Ascending aorta (tissue), 2 donors: ENCODE measurements around the gene NABP1. TPM values are rescaled to one million over a fixed set of nuclear protein-coding genes. Genes with fewer than 3 reads are reported as not detected.

Experiments
- DNase-seq, 2 donors: peaks; one replicate each; pipeline ENCODE4 v3.0.0-alpha.2; 2019; ENCODE audit warnings: low spot score in 2 of 2
- H3K27ac ChIP-seq, 2 donors: fragments of 200-600 bp; sonication (generic); one replicate each; pipeline ENCODE4 v1.5.1; 2016 to 2017; ENCODE audit warnings: mild to moderate bottlenecking in 1 of 2
- H3K27me3 ChIP-seq: fragments of 200-600 bp; sonication (generic); one replicate; pipeline ENCODE4 v1.5.1; 2017
- H3K36me3 ChIP-seq, 2 donors: fragments of 200-600 bp; sonication (generic); one replicate each; pipeline ENCODE4 v1.5.1; 2016
- H3K4me1 ChIP-seq, 2 donors: fragments of 200-600 bp; sonication (generic); one replicate each; pipeline ENCODE4 v1.5.1; 2016 to 2017; ENCODE audit warnings: mild to moderate bottlenecking in 1 of 2
- H3K4me3 ChIP-seq, 2 donors: fragments of 200-600 bp; sonication (generic); one replicate each; pipeline ENCODE4 v1.5.1; 2016 to 2017; ENCODE audit warnings: mild to moderate bottlenecking in 1 of 2
- H3K9me3 ChIP-seq, 2 donors: fragments of 200-600 bp; sonication (generic); one replicate each; pipeline ENCODE4 v1.5.1; 2016
- CTCF ChIP-seq, 3 experiments: fragments of 200-600 bp in 2 of 3; fragments of 450-650 bp in 1 of 3; sonication (generic) in 2 of 3; IDR thresholded peaks; one replicate each; pipeline ENCODE4 v1.5.1; 2016 to 2019; ENCODE audit warnings: antibody characterized with exemption in 3 of 3, mild to moderate bottlenecking in 1 of 3, moderate library complexity in 1 of 3
- intact Hi-C: fragments of 100-400 bp; cut with DNase I; formaldehyde crosslinking; loops from one replicate; pipeline ENCODE4 v1.15.1; 2023
- total RNA-seq: library from RNA; depleted of rRNA; stranded (reverse); fragments of >200 nt; gene quantifications from one replicate; pipeline ENCODE4 v1.1.0, GENCODE V29; 2016

Gene NABP1
- total RNA-seq, 1 donor from 2014 or later, result 38.5 TPM

DNA sequence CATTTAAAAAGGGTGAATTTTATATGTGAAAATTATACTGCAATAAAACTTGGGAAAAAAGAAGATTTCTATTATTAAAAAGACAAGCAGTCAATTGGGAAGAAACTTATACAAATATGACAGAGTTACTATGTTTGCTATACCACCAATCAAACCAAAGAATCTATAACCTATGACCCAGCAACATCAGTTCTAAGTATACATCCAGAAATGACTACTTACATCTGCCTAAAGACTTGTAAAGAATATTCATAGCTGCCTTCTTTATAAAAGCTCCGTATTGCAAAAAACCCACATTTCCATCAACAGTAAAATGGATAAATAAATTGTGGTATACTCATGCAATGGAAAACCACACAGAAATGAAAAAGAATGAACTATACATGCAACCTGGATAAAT lies 32.9 kb upstream of the NABP1 start:
- intact Hi-C loops, result no loop called here
- H3K9me3 ChIP-seq, result no peaks in the 10 kb centered on the region
- no peak for DNase-seq

DNA sequence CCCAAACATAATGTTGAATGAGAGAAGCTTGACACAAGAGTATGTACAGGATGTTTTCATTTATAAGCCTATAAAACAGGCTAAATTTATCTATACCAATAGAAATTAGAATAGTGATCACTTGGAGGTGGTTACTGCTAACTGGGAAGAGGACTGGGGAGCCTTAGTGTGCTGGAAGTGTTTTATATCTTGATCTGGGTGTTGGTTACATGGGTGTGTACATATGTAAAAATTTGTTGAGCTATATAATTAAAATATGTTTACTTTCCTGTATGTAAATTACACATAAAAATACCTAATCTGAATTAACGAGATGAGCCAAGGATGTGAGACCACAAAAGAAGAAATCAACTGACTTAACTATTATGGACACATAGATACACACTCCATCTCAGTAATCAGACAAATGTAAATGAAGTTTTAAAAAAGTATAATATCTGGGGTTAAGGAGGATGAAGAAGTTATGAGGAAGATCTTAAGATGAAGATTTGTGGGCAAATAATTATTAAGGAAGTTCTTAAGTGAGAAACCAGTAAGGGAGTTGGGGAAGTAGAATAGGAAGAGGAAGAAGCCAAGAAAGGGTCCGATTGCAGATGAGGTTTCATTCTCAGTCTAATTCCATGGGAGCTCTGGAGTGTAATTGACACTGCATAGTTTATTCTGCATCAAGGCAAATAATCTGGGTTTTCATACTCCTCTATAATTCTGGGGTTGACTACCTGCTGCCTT lies 32.3 kb upstream of the NABP1 start:
- Histone ChIP-seq H3K27ac (no peak overlapping the region), H3K4me1 (no peaks in the 10 kb centered on the region), H3K4me3 (no peak overlapping the region), H3K27me3 (no peaks in the 10 kb centered on the region), H3K9me3 (no peaks in the 10 kb centered on the region), H3K36me3 (no peaks in the 10 kb centered on the region)
- no peak for TF ChIP-seq CTCF (IDR thresholded peaks at IDR 0.05)
- intact Hi-C loops, result no loop called here
- no peak for DNase-seq

More for the DNA sequence above, 32.9 kb upstream of the NABP1 start:
- Histone ChIP-seq H3K4me3 (no peak overlapping the region), H3K27me3 (no peaks in the 10 kb centered on the region), H3K27ac (no peak overlapping the region), H3K4me1 (no peaks in the 10 kb centered on the region), H3K36me3 (no peaks in the 10 kb centered on the region)
- TF ChIP-seq CTCF (IDR thresholded peaks at IDR 0.05), result no peak

DNA sequence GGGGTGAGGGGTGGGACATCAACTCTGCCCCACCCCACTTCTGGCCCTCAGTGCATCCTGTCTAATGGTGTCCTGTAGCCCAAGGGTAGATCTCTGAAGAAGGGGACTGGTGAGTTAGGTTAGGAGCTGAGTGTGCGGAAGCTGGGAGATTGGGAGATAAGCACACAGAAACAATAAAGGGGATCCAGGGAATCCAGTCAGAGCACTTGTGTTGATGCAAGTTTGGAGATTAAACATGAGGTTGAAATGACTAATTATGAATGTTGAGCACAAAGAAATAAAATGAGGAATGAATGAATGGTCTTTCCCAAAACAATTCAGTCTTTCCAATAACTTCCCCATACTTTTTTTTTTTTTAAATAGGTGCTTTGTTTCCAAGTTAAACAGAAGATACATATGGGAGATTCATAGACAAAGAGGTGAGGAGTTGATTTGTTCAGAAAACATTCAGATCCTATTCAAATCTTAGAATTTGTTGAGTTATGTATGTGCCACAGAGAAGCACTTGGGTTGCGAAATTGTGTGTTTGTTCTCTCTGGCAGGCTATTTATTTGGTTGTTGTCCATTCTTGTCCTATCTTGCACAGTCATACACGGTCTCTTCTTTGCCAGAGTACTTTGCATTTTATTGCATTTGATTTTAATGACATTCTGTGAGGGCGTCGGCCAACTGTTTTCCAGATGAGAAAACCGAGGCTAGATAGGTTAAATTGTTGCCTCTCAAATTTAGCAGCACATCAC lies 31.6 kb upstream of the NABP1 start:
- Histone ChIP-seq H3K27me3 (no peaks in the 10 kb centered on the region), H3K27ac (no peak overlapping the region), H3K36me3 (no peaks in the 10 kb centered on the region), H3K4me1 (no peaks in the 10 kb centered on the region), H3K9me3 (no peaks in the 10 kb centered on the region), H3K4me3 (no peak overlapping the region)
- intact Hi-C loops, result no loop called here
- DNase-seq, result no peak
- TF ChIP-seq CTCF (IDR thresholded peaks at IDR 0.05), result no peak

DNA sequence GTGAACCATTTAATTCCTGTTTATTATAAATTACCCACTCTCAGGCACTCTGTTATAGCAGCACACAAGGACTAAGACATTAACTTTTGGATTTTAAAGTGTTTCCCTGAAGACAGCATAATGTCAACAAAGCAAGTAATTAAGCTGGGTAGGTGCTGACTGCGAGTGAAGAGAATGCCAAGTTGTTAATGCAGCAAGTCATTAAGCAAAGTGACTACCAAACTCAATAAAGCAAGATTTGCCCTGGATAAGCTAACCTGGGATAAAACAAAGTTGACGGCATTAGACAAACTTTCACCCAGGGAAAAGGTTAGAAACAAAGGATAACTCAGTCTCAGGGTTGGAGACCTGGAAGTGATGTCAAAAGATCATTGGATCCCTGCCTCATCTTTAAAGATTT lies 28.4 kb upstream of the NABP1 start:
- H3K36me3 ChIP-seq, result no peaks in the 10 kb centered on the region
- H3K4me3 ChIP-seq, result no peak overlapping the region
- H3K27ac ChIP-seq, result no peak overlapping the region
- no peaks in the 10 kb centered on the region for H3K27me3 ChIP-seq
- intact Hi-C loops, result no loop called here
- no peak for TF ChIP-seq CTCF (IDR thresholded peaks at IDR 0.05)
- no peaks in the 10 kb centered on the region for H3K9me3 ChIP-seq
- no peak for DNase-seq
- no peaks in the 10 kb centered on the region for H3K4me1 ChIP-seq

DNA sequence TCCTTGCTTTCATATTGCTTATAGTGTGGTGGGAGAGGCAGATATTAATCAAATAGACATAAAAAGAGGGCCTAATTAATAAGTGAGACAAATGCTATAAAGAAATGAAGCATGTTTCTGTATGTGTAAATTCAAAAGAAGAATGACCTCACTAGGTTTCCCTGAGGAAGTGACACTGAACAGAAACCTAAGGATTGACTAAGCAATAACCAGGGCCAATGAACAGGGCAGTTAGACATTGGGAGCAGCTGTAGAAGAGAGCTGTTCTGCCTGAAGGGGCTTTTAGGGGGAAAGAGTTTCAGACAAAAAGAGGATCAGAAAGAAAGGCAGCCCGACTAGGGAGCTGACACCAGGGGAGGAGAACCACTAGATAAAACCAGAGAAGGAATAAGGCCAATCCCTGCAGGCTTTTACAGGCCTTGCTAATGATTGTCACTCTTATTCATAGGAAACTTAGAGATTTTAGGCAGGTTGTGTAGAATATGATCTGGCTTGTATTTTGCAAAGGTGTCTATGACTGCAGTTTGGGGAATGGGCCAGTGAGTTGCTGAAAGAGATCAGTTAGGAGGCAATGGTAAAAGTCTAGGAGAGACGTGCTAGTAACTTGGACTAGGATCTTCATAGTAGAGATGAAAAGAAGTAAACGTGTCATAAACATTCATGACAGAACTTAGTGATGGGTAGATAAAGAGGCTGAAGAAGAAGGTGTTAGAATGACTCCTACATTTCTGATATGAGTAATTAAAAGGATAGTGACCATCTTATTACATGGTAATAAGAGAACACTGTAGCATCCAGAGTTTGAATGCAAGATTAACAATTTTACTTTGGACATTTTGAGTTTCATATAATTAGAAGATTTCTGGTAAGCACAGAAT lies 26.8 kb upstream of the NABP1 start:
- intact Hi-C loops, result no loop called here
- no peaks in the 10 kb centered on the region for H3K4me1 ChIP-seq
- no peaks in the 10 kb centered on the region for H3K9me3 ChIP-seq
- DNase-seq, result no peak
- no peak overlapping the region for H3K27ac ChIP-seq
- H3K4me3 ChIP-seq, result no peak overlapping the region
- H3K36me3 ChIP-seq, result no peaks in the 10 kb centered on the region
- no peak for TF ChIP-seq CTCF (IDR thresholded peaks at IDR 0.05)
- no peaks in the 10 kb centered on the region for H3K27me3 ChIP-seq
